Parathyroid adenoma (tissue), 2 donors: Measurements from ENCODE around the gene RRP12.

Experiments used
- H2AFZ ChIP-seq: fragments of 300-600 bp; sonication (generic); one replicate; pipeline ENCODE4 v1.7.0; 2017; ENCODE audit warnings: antibody characterized with exemption, mild to moderate bottlenecking
- H3K27ac ChIP-seq: fragments of 300-600 bp; sonication (generic); one replicate; pipeline ENCODE4 v1.7.0; 2017
- H3K27me3 ChIP-seq: fragments of 300-600 bp; sonication (generic); one replicate; pipeline ENCODE4 v1.7.0; 2017; ENCODE audit warnings: low read length; ENCODE audit not compliant: control insufficient read depth, insufficient read depth
- H3K36me3 ChIP-seq: fragments of 300-600 bp; sonication (generic); one replicate; pipeline ENCODE4 v1.7.0; 2017; ENCODE audit warnings: low read length; ENCODE audit not compliant: control insufficient read depth, insufficient read depth
- H3K4me1 ChIP-seq: fragments of 300-600 bp; sonication (generic); one replicate; pipeline ENCODE4 v1.7.0; 2017; ENCODE audit warnings: control low read depth
- H3K4me2 ChIP-seq: fragments of 300-600 bp; sonication (generic); one replicate; pipeline ENCODE4 v1.7.0; 2017; ENCODE audit warnings: low read length
- H3K4me3 ChIP-seq: fragments of 300-600 bp; sonication (generic); one replicate; pipeline ENCODE4 v1.7.0; 2017; ENCODE audit warnings: low read depth, low read length
- H3K79me2 ChIP-seq: fragments of 300-600 bp; sonication (generic); one replicate; pipeline ENCODE4 v1.7.0; 2017; ENCODE audit warnings: control low read depth
- H3K9ac ChIP-seq: fragments of 300-600 bp; sonication (generic); one replicate; pipeline ENCODE4 v1.7.0; 2017; ENCODE audit warnings: mild to moderate bottlenecking
- H3K9me3 ChIP-seq: fragments of 300-600 bp; sonication (generic); one replicate; pipeline ENCODE4 v1.7.0; 2017; ENCODE audit warnings: low read length; ENCODE audit not compliant: control insufficient read depth
- TF ChIP-seq, protein P1 (sequence below): fragments of 300-600 bp; sonication (generic); IDR thresholded peaks from one replicate; pipeline ENCODE4 v1.7.0; 2017; ENCODE audit warnings: antibody characterized with exemption, mild to moderate bottlenecking
- donor health status: primary hyperparathyroidism.

The RRP12 gene

DNA sequence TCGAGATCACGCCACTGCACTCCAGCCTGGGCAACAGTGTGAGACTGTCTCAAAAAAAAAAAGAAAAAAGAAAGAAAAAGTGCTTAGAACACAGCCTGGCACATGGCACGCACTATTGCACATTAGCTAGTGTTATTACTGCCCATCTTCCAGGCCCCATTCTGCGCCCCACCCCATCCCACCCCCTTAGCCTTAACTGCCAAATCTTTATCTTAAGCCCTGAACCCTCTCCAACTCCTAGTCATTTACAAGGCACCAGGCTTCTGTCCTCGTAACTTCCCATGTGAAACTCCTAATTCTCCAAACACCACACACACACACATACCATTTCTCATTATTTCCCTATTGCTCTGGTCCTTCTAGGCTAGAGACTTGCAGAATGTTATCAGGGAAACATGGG, 71.4 kb downstream of the RRP12 start:
- no peaks in the 10 kb centered on the region for H3K36me3 ChIP-seq
- H3K9ac ChIP-seq, result no peak overlapping the region
- no peak overlapping the region for H3K27ac ChIP-seq

DNA sequence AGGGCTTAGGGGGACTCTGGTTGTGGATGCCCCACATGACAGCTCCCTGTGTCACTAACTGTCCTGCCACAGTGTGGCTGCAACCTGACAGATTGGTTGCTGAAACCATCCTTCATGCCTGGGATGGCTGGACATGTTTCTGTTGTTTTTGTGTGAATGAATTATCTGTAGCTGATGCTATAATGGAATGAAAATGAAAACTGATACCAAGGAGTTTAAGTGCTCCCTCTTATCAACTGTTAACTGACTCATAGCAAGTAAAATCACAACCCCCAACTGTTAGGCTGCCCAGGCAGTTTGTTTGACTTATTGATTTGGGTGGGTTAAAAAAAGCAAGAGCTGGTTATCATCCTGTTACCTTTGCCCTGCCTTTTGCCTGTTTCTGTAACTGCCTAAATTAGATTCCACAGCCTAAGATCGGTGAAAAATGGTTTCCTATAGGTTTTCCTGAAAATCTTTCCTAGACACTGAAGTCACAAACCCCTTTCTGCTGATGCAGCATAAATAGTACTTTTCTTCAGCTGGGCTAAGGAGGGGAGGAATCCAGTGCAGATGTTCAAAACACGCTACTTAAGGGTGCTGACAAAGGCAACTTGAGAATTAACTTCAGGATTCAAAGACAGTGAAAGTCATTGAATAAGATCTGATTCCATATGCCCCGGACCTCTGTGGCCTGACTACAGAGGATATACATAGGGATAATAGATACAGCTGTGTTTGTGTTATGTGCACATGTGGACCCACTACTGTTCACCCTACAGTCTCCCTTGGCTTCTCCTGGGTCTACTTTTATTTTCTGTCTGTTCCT, 72.3 kb downstream of the RRP12 start:
- Histone ChIP-seq H3K9ac (no peak overlapping the region), H3K9me3 (no peaks in the 10 kb centered on the region), H2AFZ (no peak overlapping the region), H3K27ac (no peak overlapping the region), H3K79me2 (peaks cover 11% of the 10 kb centered on the region), H3K27me3 (no peaks in the 10 kb centered on the region), H3K36me3 (no peaks in the 10 kb centered on the region), H3K4me3 (no peak overlapping the region), H3K4me1 (peaks cover 14% of the 10 kb centered on the region), H3K4me2 (no peak overlapping the region)
- TF ChIP-seq, protein P1, sequence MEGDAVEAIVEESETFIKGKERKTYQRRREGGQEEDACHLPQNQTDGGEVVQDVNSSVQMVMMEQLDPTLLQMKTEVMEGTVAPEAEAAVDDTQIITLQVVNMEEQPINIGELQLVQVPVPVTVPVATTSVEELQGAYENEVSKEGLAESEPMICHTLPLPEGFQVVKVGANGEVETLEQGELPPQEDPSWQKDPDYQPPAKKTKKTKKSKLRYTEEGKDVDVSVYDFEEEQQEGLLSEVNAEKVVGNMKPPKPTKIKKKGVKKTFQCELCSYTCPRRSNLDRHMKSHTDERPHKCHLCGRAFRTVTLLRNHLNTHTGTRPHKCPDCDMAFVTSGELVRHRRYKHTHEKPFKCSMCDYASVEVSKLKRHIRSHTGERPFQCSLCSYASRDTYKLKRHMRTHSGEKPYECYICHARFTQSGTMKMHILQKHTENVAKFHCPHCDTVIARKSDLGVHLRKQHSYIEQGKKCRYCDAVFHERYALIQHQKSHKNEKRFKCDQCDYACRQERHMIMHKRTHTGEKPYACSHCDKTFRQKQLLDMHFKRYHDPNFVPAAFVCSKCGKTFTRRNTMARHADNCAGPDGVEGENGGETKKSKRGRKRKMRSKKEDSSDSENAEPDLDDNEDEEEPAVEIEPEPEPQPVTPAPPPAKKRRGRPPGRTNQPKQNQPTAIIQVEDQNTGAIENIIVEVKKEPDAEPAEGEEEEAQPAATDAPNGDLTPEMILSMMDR, result no peak

More for the DNA sequence above, 71.4 kb downstream of the RRP12 start:
- TF ChIP-seq, protein P1, result no peak
- H3K9me3 ChIP-seq, result no peaks in the 10 kb centered on the region
- no peak overlapping the region for H2AFZ ChIP-seq
- H3K4me2 ChIP-seq, result no peak overlapping the region
- H3K4me3 ChIP-seq, result no peak overlapping the region
- H3K27me3 ChIP-seq, result no peaks in the 10 kb centered on the region
- peaks cover 11% of the 10 kb centered on the region for H3K79me2 ChIP-seq
- peaks cover 14% of the 10 kb centered on the region for H3K4me1 ChIP-seq

DNA sequence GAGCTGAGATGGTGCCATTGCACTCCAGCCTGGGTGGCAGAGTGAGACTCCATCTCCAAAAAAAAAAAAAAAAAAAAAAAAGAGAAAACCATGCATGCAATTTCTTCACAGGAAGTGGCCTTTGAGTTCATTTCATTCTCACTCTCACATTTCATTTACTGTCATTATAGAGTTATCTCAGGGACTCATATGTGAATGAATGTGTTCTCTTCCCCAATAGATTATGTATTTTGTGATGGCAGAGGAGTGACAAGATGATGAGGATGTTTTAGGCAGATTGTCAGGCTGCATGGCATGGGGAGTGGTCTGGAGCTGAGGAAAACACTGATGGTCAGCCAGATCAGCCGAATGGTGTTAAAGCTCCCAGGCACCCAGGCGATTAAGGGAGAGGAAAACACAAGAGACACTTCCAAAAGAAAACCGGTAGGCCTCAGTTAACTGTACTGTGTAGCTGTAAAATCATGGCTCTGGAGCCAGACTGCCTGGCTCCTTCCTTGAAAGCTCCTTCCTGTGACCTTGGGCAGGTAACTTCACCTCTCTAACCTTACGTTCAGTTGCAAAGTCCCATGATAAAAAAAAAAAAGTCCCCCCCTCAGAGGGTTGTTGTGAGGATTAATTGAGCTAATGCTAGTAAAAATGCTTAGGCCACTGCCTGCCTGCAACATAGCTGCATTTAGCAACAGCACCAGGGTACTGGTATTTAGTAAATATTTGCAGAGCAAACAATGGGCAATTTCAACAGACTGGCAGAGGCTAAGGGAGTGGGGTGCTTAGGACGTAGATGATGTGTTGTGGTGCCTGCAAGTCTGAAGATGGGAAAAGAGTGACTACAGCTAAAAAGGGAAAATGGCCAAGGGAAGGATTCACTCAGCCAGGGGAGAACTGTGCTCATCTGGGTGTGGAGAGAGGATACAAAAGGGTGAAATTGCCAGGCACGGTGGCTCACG, 73.5 kb downstream of the RRP12 start:
- Histone ChIP-seq H3K36me3 (no peaks in the 10 kb centered on the region), H3K27me3 (no peaks in the 10 kb centered on the region), H2AFZ (no peak overlapping the region), H3K9ac (no peak overlapping the region), H3K4me1 (peaks cover 6% of the 10 kb centered on the region), H3K79me2 (peaks cover 3% of the 10 kb centered on the region), H3K27ac (no peak overlapping the region), H3K4me3 (no peak overlapping the region), H3K4me2 (no peak overlapping the region), H3K9me3 (no peaks in the 10 kb centered on the region)
- TF ChIP-seq, protein P1, result no peak

DNA sequence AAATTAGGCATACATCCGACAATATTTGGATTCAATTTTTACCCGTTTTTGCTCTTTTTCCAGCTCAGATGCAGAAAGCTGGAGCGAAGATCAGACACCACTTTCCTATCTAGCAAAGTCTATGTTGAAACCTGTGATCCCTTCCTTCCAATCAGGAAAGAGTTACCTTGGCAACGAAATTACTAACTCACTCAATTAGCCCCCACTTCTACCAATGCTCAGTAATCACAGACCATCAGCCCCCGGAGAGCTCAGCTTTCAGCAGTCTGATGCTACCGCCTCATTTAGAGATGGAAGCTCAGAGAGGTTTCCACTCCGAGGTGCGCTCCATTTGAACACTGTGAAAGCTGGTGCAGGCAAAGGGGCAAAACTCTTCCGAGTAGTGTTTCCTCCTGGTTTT, 75.4 kb downstream of the RRP12 start:
- H3K9ac ChIP-seq, result no peak overlapping the region
- H3K4me3 ChIP-seq, result no peak overlapping the region
- TF ChIP-seq, protein P1, result no peak
- H3K27ac ChIP-seq, result no peak overlapping the region
- H3K27me3 ChIP-seq, result no peaks in the 10 kb centered on the region
- no peak overlapping the region for H3K4me2 ChIP-seq
- H3K36me3 ChIP-seq, result no peaks in the 10 kb centered on the region
- H3K9me3 ChIP-seq, result no peaks in the 10 kb centered on the region
- peaks cover 3% of the 10 kb centered on the region for H3K79me2 ChIP-seq
- no peak overlapping the region for H2AFZ ChIP-seq
- H3K4me1 ChIP-seq, result no peaks in the 10 kb centered on the region
